ENCODE results near the gene UGT2B15.

UGT2B15 gene

DNA sequence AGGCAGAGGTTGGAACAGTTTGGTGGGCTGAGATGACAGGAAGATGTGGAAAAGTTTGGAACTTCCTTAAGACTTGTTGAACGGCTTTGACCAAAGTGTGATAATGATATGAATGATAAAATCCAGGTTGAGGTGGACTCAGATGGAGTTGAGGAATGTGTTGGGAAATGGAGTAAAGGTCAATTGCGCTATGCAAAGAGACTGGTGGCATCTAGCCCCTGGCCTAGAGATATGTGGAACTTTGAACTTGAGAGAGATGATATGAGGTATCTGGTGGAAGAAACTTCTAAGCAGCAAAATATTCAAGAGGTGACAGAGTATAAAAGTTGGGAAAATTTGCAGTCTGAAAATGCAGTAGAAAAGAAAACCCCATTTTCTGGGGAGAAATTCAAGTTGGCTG is 73.0 kb downstream of the UGT2B15 start:
- H3K9me3 ChIP-seq (ENCODE audit: control insufficient read depth, insufficient read depth, low read length) = no peaks in the 10 kb centered on the region
- no peak overlapping the region for H3K4me3 ChIP-seq (ENCODE audit: low read length)
- H3K4me1 ChIP-seq (ENCODE audit: control insufficient read depth, insufficient read depth, low read length) = no peaks in the 10 kb centered on the region
- WGBS (ENCODE audit: insufficient coverage, insufficient read length) = no CpG with 5 or more reads among the region's 2 CpGs
- DNase-seq (ENCODE audit: low read depth, low spot score) = no peak
- H3K27me3 ChIP-seq (ENCODE audit: control insufficient read depth, insufficient read depth, low read length) = no peaks in the 10 kb centered on the region
- no peak overlapping the region for H3K27ac ChIP-seq (ENCODE audit: low read length)
- no peaks in the 10 kb centered on the region for H3K36me3 ChIP-seq (ENCODE audit: control insufficient read depth, insufficient read depth, low read length)
